SH-SY5Y (cell line): Measurements from ENCODE around the gene CLEC16A.

Experiments used
- GATA2 ChIP-seq: IDR thresholded peaks from 2 replicates; pipeline ENCODE4 v1.6.1; 2011; ENCODE audit warnings: mild to moderate bottlenecking, low read depth, low read length
- GATA3 ChIP-seq: IDR thresholded peaks from 2 replicates; pipeline ENCODE4 v1.6.1; 2011; ENCODE audit warnings: low read depth, mild to moderate bottlenecking, low read length, moderate library complexity

DNA sequence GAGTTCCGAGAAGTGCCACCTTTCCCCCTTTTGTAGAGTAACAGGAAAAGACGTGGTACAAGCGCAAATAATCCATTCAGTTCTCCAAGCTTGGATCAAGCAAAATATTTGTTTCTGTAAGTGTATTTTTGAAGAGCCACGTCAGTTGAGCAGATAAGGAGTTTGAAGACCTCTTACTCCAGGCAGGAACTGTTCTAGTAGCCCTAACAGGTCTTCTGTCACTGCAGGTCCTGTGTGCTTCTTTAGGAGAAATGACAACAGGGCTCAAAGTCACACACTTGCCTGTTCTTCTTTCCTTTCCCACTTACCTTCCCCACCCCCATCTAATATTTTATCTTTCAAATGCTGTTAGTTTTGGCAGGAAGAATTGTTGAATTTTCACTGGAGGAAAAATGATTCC is 93.9 kb downstream of the CLEC16A start:
- TF ChIP-seq GATA2 (no peak), GATA3 (no peak)
